RCC 7860 (cell line): ENCODE data around the gene SLC50A1.

Source experiments
- DNase-seq: peaks from one replicate; pipeline ENCODE4 v3.0.0-alpha.2; 2015; ENCODE audit warnings: low spot score
- FAIRE-seq: peaks from 2 replicates; lab custom pipeline; 2012; peaks lifted over from hg19 to GRCh38; lab: Jason Lieb, UNC

The SLC50A1 gene

GRCh38 chr1:155181371-155182051 is 45.9 kb downstream of the SLC50A1 start:
- no peak for FAIRE-seq

GRCh38 chr1:155182052-155182550 is 46.4 kb downstream of the SLC50A1 start:
- no peak for FAIRE-seq
- no peak for DNase-seq

More at GRCh38 chr1:155181371-155182051, 45.9 kb downstream of the SLC50A1 start:
- no peak for DNase-seq

- FAIRE-seq (no peak), DNase-seq (no peak)
These were observed 48.1 kb downstream of the SLC50A1 start for GRCh38 chr1:155183775-155184221.

- no peak for DNase-seq
- no peak for FAIRE-seq
These were observed 48.7 kb downstream of the SLC50A1 start for GRCh38 chr1:155184351-155184811.

- no peak for FAIRE-seq
- no peak for DNase-seq
These were observed 49.5 kb downstream of the SLC50A1 start for GRCh38 chr1:155184835-155185782.

- FAIRE-seq (no peak), DNase-seq (no peak)
These were observed 50.1 kb downstream of the SLC50A1 start for GRCh38 chr1:155185783-155186066.

GRCh38 chr1:155186067-155186793 is 50.6 kb downstream of the SLC50A1 start:
- FAIRE-seq = no peak
- no peak for DNase-seq

- DNase-seq = no peak
- FAIRE-seq = no peak
These were observed 51.3 kb downstream of the SLC50A1 start for GRCh38 chr1:155186794-155187455.

- no peak for FAIRE-seq
- DNase-seq = no peak
These were observed 51.8 kb downstream of the SLC50A1 start for GRCh38 chr1:155187456-155187891.

GRCh38 chr1:155188268-155188667 is 52.6 kb downstream of the SLC50A1 start:
- no peak for FAIRE-seq
- DNase-seq = no peak
